CD14-positive monocyte (primary cell): ENCODE results near the gene GNB4. TPM values are rescaled to one million over a fixed set of nuclear protein-coding genes. Genes with fewer than 3 reads are reported as not detected.

Source experiments
- DNase-seq, 3 donors: peaks; one replicate each; pipeline ENCODE4 v3.0.0-alpha.2; 2011 to 2022
- H2AFZ ChIP-seq: 2 replicates; pipeline ENCODE4 v1.6.0; 2012; ENCODE audit warnings: mild to moderate bottlenecking, low read depth, low read length, inconsistent platforms; ENCODE audit not compliant: insufficient read depth, poor library complexity, severe bottlenecking
- H3K27ac ChIP-seq, 2 donors: 1 replicate in 1 of 2; 2 replicates in 1 of 2; pipeline ENCODE4 v1.5.1; 2012 to 2013; ENCODE audit warnings: low read length in 2 of 2, control low read depth in 1 of 2, inconsistent platforms in 1 of 2, low read depth in 1 of 2, mild to moderate bottlenecking in 1 of 2
- H3K27me3 ChIP-seq, 2 donors: one replicate each; pipeline versions ENCODE4 v1.6.0 to v1.6.1; 2011 to 2013; ENCODE audit warnings: low read length in 2 of 2; ENCODE audit not compliant: control insufficient read depth in 2 of 2, insufficient read depth in 2 of 2
- H3K36me3 ChIP-seq, 2 donors: replicated peaks in 1 of 2; 1 replicate in 1 of 2; 2 replicates in 1 of 2; pipeline versions ENCODE4 v1.5.1 to v1.6.1; 2012 to 2013; ENCODE audit warnings: low read length in 2 of 2, control low read depth in 1 of 2, inconsistent platforms in 1 of 2, mild to moderate bottlenecking in 1 of 2; ENCODE audit not compliant: insufficient read depth in 2 of 2, control insufficient read depth in 1 of 2
- H3K4me1 ChIP-seq, 2 donors: 1 replicate in 1 of 2; 2 replicates in 1 of 2; pipeline versions ENCODE4 v1.5.1 to v1.6.1; 2012 to 2013; ENCODE audit warnings: low read length in 2 of 2, control low read depth in 1 of 2, inconsistent platforms in 1 of 2, mild to moderate bottlenecking in 1 of 2, moderate library complexity in 1 of 2; ENCODE audit not compliant: insufficient read depth in 2 of 2, control insufficient read depth in 1 of 2
- H3K4me2 ChIP-seq: replicated peaks from 2 replicates; pipeline ENCODE3; 2012; ENCODE audit warnings: low read length, moderate library complexity, mild to moderate bottlenecking; ENCODE audit not compliant: poor library complexity, severe bottlenecking; ENCODE audit errors: extremely low read depth
- H3K4me3 ChIP-seq, 3 experiments: fragments of 200-600 bp in 1 of 3; sonication (generic) in 1 of 3; replicated peaks in 1 of 3; 1 replicate in 2 of 3; 2 replicates in 1 of 3; pipeline ENCODE4 v1.5.1; 2011 to 2013; ENCODE audit warnings: low read length in 3 of 3, mild to moderate bottlenecking in 3 of 3, control low read depth in 2 of 3, low read depth in 2 of 3, inconsistent platforms in 1 of 3, moderate library complexity in 1 of 3
- H3K79me2 ChIP-seq: 2 replicates; pipeline ENCODE4 v1.6.0; 2012; ENCODE audit warnings: mild to moderate bottlenecking, control low read depth, inconsistent platforms, low read length, moderate library complexity; ENCODE audit not compliant: insufficient read depth
- H3K9ac ChIP-seq: 2 replicates; pipeline ENCODE4 v1.6.0; 2017; ENCODE audit warnings: low read length, mild to moderate bottlenecking; ENCODE audit not compliant: insufficient read depth, poor library complexity, severe bottlenecking
- H3K9me3 ChIP-seq, 2 donors: replicated peaks in 1 of 2; 1 replicate in 1 of 2; 2 replicates in 1 of 2; pipeline versions ENCODE4 v1.5.1 to v1.6.1; 2012 to 2013; ENCODE audit warnings: low read length in 2 of 2, control low read depth in 1 of 2; ENCODE audit not compliant: control insufficient read depth in 1 of 2, insufficient read depth in 1 of 2
- H4K20me1 ChIP-seq: 2 replicates; pipeline ENCODE4 v1.6.0; 2012; ENCODE audit warnings: mild to moderate bottlenecking, low read length, control low read depth, moderate library complexity; ENCODE audit not compliant: insufficient read depth
- H3K27ac Mint-ChIP-seq, 7 donors: one replicate each; pipeline ENCODE4 v1.8.0; 2020; ENCODE audit warnings: mild to moderate bottlenecking in 7 of 7, mixed read lengths in 7 of 7, moderate library complexity in 6 of 7, inconsistent platforms in 2 of 7
- H3K27me3 Mint-ChIP-seq, 3 donors: one replicate each; pipeline ENCODE4 v1.8.0; 2021 to 2022; ENCODE audit warnings: low read depth in 3 of 3, mild to moderate bottlenecking in 3 of 3, mixed read lengths in 3 of 3, moderate library complexity in 3 of 3, inconsistent platforms in 1 of 3
- H3K36me3 Mint-ChIP-seq, 2 donors: one replicate each; pipeline ENCODE4 v1.8.0; 2020; ENCODE audit warnings: mixed read lengths in 2 of 2, inconsistent platforms in 1 of 2, mild to moderate bottlenecking in 1 of 2
- H3K4me1 Mint-ChIP-seq: one replicate; pipeline ENCODE4 v1.8.0; 2020; ENCODE audit warnings: mild to moderate bottlenecking, mixed read lengths
- H3K4me3 Mint-ChIP-seq, 2 donors: one replicate each; pipeline ENCODE4 v1.8.0; 2020; ENCODE audit warnings: mild to moderate bottlenecking in 2 of 2, mixed read lengths in 2 of 2, moderate library complexity in 1 of 2
- H3K9me3 Mint-ChIP-seq, 7 donors: one replicate each; pipeline ENCODE4 v1.8.0; 2020 to 2022; ENCODE audit warnings: mixed read lengths in 7 of 7, mild to moderate bottlenecking in 6 of 7, moderate library complexity in 6 of 7, inconsistent platforms in 2 of 7
- WGBS: methylation state at CpG from one replicate; pipeline ENCODE4 v1.1.5; 2013; ENCODE audit warnings: missing lambda C conversion rate; ENCODE audit not compliant: insufficient coverage; 5-methylcytosine and 5-hydroxymethylcytosine counted together
- intact Hi-C, 2 donors: fragments of 100-400 bp; cut with micrococcal nuclease; formaldehyde crosslinking; loops; one replicate each; pipeline versions ENCODE4 v1.15.0 to v1.15.1; 2023
- polyA plus RNA-seq, 3 donors: library from polyadenylated mRNA; depleted of rRNA in 1 of 3; unstranded in 2 of 3; stranded (reverse) in 1 of 3; fragments of 300-500 nt in 2 of 3; fragments of >200 nt in 1 of 3; fragmentation: Illumina TruSeq in 2 of 3; gene quantifications; 1 replicate in 2 of 3; 2 replicates in 1 of 3; pipeline ENCODE4 v1.2.3, GENCODE V29; 2012 to 2021
- TF ChIP-seq, protein P1 (sequence below): fragments of 200-600 bp; IDR thresholded peaks from one replicate; pipeline ENCODE4 v1.8.0; 2022; ENCODE audit warnings: antibody characterized with exemption, mild to moderate bottlenecking

Gene GNB4
- polyA plus RNA-seq, 3 donors = 15.4 to 65.1 (median 63.5) TPM

DNA sequence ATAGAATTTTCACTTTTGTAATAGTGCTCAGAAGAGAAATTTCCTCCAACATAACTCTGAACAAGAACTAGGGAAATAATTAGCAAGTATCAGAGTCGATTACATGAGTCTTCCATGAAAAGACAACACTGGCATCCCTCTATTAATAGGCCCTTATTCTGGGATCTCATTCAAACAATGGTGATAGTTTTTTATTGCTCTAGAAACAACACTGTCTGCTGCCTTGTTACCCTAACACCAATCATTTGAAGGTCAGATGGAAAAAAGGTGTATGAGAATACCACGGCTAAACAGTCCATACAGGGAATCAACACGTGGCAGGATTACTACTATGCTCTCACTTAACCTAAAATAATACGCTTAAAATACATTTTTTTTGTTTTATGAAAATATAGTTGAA lies 35.9 kb downstream of the GNB4 start:
- peaks cover 59 to 66% of the 10 kb centered on the region in 2 donors for H3K36me3 Mint-ChIP-seq
- H3K4me3 Mint-ChIP-seq = no peak overlapping the region
- H3K27ac Mint-ChIP-seq = no peak overlapping the region
- Histone ChIP-seq H3K4me1 (no peaks in the 10 kb centered on the region), H3K79me2 (no peaks in the 10 kb centered on the region), H3K27me3 (no peaks in the 10 kb centered on the region), H3K36me3 (peaks cover 64 to 91% of the 10 kb centered on the region in 2 donors), H2AFZ (no peak overlapping the region), H4K20me1 (no peaks in the 10 kb centered on the region), H3K27ac (no peak overlapping the region), H3K4me2 (no peak overlapping the region), H3K9ac (no peak overlapping the region), H3K4me3 (no peak overlapping the region), H3K9me3 (no peaks in the 10 kb centered on the region)
- no peak for DNase-seq
- intact Hi-C loops = no loop called here
- H3K27me3 Mint-ChIP-seq = no peaks in the 10 kb centered on the region
- peaks cover 0 to 2% (median 0%) of the 10 kb centered on the region in 7 donors for H3K9me3 Mint-ChIP-seq
- no CpG with 5 or more reads among the region's 4 CpGs for WGBS
- H3K4me1 Mint-ChIP-seq = no peaks in the 10 kb centered on the region
- TF ChIP-seq, protein P1, sequence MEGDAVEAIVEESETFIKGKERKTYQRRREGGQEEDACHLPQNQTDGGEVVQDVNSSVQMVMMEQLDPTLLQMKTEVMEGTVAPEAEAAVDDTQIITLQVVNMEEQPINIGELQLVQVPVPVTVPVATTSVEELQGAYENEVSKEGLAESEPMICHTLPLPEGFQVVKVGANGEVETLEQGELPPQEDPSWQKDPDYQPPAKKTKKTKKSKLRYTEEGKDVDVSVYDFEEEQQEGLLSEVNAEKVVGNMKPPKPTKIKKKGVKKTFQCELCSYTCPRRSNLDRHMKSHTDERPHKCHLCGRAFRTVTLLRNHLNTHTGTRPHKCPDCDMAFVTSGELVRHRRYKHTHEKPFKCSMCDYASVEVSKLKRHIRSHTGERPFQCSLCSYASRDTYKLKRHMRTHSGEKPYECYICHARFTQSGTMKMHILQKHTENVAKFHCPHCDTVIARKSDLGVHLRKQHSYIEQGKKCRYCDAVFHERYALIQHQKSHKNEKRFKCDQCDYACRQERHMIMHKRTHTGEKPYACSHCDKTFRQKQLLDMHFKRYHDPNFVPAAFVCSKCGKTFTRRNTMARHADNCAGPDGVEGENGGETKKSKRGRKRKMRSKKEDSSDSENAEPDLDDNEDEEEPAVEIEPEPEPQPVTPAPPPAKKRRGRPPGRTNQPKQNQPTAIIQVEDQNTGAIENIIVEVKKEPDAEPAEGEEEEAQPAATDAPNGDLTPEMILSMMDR = no peak

DNA sequence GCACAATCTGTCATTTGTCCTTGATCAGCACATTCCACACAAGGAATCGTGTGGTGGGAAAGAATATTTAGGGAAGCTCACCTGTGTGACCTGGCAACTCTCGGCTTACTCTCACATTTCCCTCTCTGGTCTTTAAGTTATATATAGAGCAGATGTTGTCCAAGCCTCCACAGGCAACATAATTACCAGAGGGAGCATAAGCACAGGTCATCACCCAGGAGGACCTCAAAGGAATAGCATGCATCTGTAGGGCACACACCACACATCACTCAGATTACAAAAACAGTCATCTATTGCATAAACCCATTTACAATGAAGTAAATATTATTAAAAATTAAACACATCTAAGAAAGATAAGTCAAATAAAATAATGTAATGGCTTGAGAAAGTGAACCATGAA lies 36.5 kb downstream of the GNB4 start:
- no peaks in the 10 kb centered on the region for H3K4me1 Mint-ChIP-seq
- Histone ChIP-seq H3K27ac (no peak overlapping the region), H3K4me3 (no peak overlapping the region), H3K9me3 (no peaks in the 10 kb centered on the region), H3K9ac (no peak overlapping the region), H3K27me3 (no peaks in the 10 kb centered on the region), H4K20me1 (no peaks in the 10 kb centered on the region), H3K4me2 (no peak overlapping the region), H2AFZ (no peak overlapping the region), H3K4me1 (no peaks in the 10 kb centered on the region), H3K36me3 (peaks cover 65 to 97% of the 10 kb centered on the region in 2 donors), H3K79me2 (no peaks in the 10 kb centered on the region)
- TF ChIP-seq, protein P1 = no peak
- H3K27me3 Mint-ChIP-seq = no peaks in the 10 kb centered on the region
- peaks cover 0 to 2% (median 0%) of the 10 kb centered on the region in 7 donors for H3K9me3 Mint-ChIP-seq
- DNase-seq = no peak
- H3K4me3 Mint-ChIP-seq = no peak overlapping the region
- H3K36me3 Mint-ChIP-seq = peaks cover 63 to 72% of the 10 kb centered on the region in 2 donors
- WGBS = no CpG with 5 or more reads among the region's 2 CpGs
- peak overlapping the region in 1 of 7 donors; percentile 66 for H3K27ac Mint-ChIP-seq
- intact Hi-C loops = no loop called here
